Right hindlimb (tissue), 1 donor: ENCODE measurements around the gene ERBB2.
"Not testable (repeated sequence)": the region's sequence is repeated elsewhere in the genome, so short reads cannot be mapped to it uniquely, and the experiment has no call there.

Experiments
- DNase-seq: peaks from one replicate; pipeline ENCODE4 v3.0.0-alpha.2; 2018

ERBB2 gene

DNA sequence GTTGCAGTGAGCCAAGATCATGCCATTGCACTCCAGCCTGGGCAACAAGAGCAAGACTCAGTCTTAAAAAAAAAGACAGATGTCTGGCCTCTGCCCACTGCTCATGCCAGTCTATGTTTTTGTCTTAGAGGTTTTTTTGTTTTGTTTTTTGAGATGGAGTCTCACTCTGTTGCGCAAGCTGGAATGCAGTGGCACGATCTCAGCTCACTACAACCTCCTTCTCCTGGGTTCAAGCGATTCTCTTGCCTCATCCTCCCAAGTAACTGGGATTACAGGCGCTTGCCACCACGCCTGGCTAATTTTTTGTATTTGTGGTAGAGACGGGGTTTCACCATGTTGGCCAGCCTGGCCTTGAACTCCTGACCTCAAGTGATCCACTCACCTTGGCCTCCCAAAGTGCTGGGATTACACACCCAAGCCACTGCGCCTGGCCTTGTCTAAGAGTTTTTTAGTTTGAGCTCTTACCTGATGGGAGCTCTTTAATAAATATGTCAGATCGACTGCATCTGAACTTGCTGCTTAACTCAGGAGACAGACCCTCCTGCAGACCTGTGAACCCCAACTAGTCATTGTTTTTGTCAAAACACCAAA lies 48.7 kb downstream of the ERBB2 start:
- not testable (repeated sequence) for DNase-seq

DNA sequence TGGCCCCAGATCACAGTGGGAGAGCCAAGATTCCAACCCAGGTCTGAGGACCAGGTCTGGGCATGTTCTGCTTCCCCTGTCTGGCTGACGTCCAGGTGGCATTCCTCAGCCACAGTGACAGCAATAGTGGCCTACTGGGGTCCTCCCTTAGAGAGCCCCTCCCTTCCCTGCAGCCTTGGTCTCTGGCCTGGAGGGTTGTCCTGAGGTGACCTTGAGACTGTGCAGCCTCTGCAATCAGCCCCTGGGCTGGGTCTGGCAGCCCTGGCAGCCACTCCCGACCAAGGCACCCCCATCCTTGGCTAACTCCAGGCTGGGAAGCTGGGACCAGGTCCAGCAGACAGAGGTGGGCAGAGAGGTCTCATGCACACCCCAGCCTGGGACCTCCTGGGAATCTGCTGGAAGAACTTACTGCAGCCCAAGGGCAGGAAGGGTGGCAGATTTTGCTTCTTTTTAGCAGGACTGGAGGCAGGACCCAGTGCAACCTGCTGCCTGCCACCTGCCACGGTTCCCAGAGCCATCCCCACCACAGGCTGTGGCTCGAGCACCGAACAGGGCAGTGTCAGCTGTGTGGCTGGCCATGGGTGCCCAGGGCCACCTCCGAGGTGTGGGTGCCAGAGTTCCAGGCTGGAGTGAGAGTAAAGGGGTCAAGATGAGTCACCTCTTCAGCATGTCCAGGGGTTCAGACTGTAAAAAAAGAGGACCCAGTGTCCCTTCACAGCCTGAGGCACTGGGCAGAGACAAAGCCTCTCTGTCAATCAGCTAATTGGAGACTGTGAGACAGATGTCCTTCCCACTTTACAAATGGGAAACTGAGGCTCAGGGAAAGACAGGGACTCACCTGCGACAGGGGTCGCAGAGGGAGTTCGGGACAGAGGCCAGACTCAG lies 50.5 kb downstream of the ERBB2 start:
- DNase-seq, result no peak

- DNase-seq, result no peak
Observed at GRCh38 chr17:39751016-39751543, 51.2 kb downstream of the ERBB2 start.

DNA sequence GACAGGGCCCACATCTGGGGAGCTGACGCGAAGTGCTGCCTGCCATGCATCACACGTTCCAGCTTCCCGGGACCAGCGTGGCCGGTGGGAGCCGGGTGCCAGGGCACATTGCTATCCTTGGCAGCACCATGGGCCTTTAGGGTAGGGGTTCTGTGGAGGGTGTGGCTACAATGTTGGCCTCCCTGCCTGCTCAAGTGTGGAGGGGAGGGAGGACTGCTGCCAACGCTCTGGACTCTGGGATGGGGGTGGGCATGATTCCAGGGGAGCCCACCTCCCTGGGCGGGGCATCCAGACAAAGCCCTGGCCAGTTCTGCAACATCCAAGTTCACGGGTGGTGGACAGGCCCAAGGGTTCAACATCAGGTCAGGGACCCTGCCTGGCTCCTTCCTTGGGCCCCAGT lies 51.8 kb downstream of the ERBB2 start:
- DNase-seq, result no peak

- DNase-seq, result no peak
Observed at GRCh38 chr17:39752241-39752881, 52.5 kb downstream of the ERBB2 start.

GRCh38 chr17:39753514-39754160 lies 53.8 kb downstream of the ERBB2 start:
- DNase-seq, result peak; percentile 48

GRCh38 chr17:39754161-39754957 lies 54.5 kb downstream of the ERBB2 start:
- peak; percentile 91 for DNase-seq

DNA sequence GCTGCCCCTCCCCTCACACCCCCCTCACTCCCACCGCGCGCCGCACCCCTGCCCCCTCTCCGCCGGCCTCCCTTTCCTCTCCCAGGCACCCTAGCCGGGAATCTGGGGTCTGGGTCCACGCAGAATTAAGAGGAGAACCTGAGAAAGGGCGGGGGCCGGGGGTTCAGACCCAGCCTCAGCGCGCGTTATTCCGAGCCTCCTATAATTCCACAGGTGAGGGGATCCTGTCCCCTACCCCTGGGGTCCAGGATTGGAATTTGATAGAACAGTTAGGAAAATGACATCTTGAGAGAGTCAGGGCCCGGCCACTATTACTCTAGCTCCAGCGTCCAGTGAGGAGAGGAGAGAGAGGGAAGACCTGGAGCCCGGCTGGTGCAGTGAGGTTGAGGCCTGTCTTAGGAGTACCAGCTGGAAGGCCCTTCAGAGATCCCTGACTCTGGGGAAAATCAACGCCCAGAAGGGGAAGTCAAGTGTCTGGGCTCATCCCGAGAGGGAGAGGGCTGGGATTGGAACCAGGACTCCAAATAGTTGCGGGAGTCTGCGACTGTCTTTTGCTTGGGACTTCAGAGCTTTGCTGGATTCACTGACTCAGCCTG lies 55.2 kb downstream of the ERBB2 start:
- no peak for DNase-seq

- no peak for DNase-seq
Observed at GRCh38 chr17:39755554-39756379, 55.9 kb downstream of the ERBB2 start.

DNA sequence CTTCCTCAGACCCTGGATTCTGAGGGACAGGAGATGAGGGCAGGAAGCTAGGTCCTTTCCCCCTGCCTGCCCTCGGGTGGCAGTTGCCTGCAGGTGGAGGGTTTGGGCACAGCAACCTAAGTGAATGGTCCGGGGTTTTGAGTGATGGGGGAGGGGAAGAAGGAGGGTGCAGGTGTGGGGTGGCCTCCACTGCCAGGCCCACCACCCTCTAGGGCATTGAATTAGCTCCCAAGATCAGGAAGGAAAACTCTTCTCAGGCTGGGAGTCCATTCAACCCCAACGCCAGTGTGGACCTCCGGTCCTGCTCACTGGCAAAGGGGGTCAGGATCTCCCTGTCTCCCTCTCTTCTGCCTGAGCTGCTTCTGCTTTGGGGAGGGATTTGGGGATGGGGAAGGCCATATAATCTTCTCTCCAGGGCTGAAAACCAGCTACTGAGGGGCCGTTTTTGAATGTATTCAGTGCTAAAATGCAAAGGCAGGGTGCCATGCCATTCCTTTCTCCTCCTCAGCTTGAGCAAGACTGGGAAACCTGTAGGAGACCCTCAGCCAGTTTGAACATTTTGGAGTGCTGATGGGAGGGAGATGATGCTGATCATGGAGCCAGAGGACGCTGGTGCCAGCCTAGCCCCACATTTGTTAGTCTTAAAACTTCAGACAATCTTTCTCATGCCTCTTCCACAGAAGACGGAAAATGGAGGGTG lies 56.7 kb downstream of the ERBB2 start:
- no peak for DNase-seq

DNA sequence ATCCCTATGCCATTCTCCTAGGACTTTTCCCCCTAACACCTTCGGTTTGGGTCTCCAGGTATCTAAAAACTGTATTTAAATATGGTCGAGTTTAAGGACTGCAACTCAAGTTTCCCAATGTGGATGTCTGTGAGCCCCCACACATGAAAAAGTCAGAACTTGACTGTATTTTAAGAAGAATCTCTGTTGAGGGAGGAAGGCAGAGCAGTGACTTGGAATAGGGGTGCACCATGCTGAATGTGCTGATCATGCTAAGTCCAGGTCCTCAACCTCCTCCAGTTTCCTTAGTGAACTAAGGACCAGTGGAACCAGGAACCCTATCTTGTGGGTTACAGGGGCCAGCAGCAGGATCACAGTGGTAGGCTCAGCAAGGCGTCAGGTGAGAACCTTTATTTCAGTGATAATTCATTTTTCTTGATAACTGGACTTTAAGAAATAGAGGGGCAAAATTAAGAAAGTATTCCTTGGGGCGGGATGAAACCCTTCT lies 57.4 kb downstream of the ERBB2 start:
- no peak for DNase-seq

DNA sequence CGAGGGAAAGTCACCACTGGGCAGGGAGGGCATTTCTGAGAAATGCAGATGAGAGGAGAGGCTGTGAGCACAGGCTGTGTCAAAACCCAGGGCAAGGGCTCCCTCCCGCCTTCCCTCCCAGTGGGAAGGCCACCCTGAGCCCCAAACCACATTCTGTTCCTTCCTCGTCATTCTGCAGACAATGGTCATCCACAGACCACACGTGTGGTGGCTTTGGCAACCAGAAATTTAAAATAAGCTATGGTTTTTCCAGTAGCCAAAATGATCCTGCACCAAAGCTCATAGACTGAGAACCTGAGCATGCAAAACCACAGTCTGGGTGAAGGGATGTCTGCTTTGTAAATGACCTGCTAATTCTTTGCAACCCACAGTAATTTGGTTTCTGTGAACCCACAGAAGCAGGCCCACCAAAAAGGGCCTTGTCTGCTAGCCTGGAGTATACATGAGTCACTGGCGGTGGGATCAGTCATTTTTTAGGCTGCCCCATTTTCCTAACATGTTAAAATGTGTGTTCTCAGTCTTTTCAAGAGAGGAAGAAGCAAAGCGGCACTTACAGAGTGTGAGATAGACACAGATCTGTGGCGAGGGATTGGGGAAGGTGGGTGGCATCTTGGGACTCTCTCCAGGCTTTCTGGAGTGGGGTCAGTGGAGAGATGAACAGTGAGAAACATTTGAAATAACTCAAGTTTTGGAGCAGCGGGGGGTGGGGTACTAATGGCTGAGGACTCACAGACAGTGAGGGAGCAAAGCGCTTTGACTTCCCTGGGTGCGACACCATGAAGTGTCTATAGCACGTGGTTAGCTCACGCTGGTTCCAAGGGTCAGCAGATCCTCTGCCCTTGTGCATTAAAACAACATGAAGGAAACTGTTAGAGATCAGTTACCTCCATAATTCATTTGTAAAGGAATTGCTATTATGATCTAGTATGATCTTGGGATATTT lies 58.3 kb downstream of the ERBB2 start:
- DNase-seq, result no peak

DNA sequence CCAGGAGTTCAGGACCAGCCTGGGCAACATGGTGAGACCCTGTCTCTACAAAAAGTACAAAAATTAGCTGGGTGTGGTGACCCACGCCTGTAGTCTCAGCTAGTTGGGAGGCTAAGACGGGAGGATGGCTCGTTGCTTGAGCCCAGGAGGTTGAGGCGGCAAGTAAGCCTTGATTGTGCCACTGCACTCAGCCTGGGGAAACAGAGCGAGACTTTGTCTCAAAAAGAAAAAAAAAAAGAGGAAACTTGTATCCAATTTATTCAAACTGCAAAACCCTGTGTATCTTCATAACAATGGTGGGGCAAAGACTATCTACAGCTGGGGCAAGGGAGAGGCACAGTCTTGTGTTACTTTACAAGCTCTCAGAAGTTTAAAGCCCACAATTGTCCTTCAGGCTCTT lies 59.3 kb downstream of the ERBB2 start:
- no peak for DNase-seq

DNA sequence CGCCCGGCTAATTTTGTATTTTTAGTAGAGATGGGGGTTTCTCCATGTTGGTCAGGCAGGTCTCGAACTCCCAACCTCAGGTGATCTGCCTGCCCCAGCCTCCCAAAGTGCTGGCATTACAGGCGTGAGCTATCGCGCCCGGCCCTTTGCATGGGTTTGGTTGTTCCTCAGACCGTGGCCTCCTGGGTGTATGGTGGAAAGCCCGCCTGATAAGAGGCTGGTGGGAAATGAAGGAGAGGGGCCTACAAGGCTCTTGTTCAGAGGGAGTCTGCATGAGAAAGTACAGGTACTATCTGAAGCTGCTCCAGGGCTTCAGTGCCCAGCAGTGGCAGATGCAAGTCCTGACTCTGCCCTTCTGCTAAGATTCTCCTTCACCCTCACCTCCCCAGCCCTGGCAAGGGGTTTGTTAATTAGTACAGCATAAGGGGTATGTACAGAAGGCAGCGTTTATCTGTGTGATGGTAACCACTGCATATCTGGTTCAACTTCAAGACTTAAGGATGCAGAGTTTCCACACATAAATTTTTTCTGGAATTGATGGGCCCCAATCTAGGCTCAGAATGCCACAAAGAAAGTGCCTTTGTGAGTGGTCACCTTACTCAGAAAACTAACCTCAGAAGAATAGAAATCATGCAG lies 62.1 kb downstream of the ERBB2 start:
- DNase-seq, result no peak

DNA sequence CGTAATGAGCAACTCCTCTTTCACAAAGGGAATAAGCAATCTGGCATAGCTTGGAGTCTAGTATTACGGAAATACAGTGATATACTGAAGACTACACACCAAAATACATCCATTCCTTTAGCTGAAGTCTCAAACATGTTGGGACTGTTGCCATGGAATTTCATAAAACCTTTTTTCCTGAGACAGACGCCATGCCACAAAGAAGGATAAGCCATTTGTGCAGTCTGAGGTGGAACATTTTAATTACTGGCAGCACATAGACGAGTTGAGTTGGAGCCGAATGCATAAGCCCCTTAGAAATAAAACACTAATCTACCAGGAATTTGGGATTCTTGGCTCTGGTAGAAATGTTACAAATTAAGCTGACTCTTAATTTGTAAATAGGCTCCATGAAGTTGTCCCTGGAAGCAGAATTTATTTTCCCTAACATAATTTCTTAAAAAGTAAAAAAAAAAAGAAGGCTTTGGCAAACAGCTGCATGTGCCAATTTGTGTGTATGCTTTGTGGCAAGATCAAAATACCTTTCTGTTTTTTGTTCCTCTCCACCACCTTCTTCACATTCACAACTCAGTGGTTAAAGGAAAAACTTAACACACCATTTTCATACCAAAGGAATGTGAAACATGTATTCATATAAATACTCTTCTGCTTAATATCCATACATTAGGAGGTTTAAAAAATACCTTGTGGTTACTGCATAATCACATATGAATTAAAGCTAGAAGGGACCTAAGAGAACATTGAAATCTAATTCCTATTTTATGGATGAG lies 63.4 kb downstream of the ERBB2 start:
- no peak for DNase-seq

GRCh38 chr17:39764171-39764570 lies 64.3 kb downstream of the ERBB2 start:
- DNase-seq, result not testable (repeated sequence)

DNA sequence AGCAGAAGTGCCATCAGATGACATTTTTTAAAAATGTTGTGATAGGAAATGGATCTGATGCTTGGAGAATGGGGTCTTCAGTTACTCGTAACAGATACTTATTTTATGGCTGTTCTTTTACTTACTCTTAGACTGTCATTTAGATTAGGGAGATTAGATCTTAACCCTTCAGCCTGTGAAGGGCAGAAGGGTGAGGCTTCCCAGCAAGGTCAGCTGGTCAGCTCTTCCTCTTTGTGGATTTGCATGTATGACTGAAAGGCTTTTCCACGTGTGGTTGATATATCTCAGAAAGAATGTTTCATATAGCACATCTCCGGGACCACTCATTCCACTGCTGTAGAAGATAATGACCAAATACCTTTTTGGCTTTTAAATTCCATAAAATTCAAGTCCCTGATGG lies 65.3 kb downstream of the ERBB2 start:
- DNase-seq, result no peak

GRCh38 chr17:39765766-39766165 lies 65.9 kb downstream of the ERBB2 start:
- no peak for DNase-seq
